Stimulated activated CD4-positive, alpha-beta T cell treated with anti-CD3 and anti-CD28 coated beads, Interleukin-1b, Interleukin-23, amount 100 ng/mL, for 4 hours (primary cell): ENCODE data around the gene LDHAL6B.

Source experiments
- DNase-seq, 2 donors: peaks; one replicate each; pipeline ENCODE4 v3.0.0-alpha.2; 2020; ENCODE audit warnings: low read depth in 2 of 2

Gene LDHAL6B

GRCh38 chr15:59218710-59219109 is 12.1 kb downstream of the LDHAL6B start:
- no peak for DNase-seq

- DNase-seq, result no peak
Measured at GRCh38 chr15:59221511-59222505, 15.2 kb downstream of the LDHAL6B start.

DNA sequence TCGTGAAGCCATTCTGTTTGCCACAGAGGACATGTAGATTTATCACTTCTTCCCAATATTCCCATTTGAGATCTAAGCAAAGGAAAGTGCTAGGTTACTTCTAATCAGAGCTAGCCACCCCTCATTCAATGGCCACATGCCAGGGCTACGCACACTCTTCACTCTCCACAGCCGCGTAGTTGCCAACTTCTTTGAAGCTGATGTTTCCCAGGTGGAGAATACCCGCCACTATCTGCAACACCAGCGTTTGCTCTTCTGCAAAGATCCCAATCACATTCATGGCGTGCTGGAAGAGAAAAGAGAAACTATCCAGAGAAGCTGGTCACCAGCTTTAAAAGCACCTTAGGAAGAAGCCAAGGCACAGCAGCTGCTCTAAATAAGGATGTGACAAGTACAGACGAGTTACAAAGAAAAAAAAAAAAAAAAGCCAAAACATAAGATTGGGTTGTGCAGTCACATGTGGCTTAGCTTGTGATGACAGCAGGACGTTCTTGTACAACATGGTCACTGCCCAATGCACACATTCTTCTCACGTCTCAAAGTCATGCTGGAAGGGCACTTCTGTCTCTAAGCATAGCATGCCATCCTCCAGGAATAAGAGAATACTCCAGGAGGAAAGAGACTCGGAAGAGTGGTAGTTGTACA is 16.4 kb downstream of the LDHAL6B start:
- DNase-seq, result no peak

DNA sequence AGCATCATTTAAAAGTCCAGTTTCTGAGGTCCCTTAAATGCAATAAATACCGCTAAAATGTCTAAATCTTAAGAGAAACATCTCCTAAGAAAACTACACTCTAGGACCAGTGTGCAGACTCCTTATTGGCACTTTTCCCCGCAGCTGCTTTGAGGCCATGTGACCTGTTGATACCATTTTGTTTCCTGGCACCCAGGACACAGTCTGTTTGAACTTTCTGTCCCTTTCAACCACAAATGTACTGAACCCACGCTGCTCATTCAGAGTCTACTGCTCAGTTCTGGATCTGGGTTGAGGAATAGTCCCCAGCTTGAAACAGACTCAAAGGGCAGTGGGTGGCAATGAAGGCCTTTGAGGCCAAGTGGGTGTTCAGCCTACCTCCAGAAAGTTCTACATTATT is 17.1 kb downstream of the LDHAL6B start:
- no peak for DNase-seq

- DNase-seq, result no peak
Measured at GRCh38 chr15:59224474-59224873, 17.8 kb downstream of the LDHAL6B start.

- DNase-seq, result no peak
Measured at GRCh38 chr15:59227021-59227420, 20.4 kb downstream of the LDHAL6B start.

DNA sequence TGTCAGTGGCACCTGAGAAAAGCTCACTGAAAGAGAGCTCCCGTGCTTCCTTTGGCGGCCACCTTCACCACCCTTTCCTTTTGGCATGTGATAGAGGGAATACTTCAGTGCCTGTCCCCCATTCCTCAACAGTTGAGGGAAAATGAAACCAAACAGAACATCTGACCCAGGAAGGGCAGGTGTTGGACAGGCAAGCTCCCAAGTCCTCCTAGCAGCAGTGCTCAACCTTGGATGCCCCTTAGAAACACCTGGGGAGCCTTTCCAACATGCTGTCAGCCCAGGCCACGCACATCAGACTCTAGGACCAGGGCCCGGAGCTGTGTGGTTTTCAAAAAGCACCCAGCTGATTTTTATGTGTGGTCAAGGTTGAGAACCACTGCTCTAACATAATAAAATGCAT is 22.4 kb downstream of the LDHAL6B start:
- DNase-seq, result no peak

DNA sequence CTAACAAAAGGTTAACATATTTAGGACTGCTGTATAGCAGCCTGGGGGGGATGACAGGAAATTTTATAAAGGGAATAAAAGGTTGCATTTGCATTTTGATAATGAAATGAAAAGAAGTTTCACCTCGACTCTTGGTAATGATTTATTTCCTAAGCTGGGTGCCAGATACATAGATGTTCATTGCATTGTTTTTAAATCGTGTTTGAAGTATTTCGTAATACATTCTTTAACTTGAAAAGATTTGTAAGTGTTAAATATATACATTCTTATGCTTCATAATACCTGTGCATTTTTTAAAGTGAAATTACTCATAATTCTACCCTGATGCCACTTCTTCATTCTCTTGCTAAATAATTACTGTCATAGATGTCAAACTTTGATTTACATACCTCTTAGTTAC is 22.8 kb downstream of the LDHAL6B start:
- DNase-seq, result no peak

- no peak for DNase-seq
Measured at GRCh38 chr15:59230531-59231055, 23.9 kb downstream of the LDHAL6B start.

DNA sequence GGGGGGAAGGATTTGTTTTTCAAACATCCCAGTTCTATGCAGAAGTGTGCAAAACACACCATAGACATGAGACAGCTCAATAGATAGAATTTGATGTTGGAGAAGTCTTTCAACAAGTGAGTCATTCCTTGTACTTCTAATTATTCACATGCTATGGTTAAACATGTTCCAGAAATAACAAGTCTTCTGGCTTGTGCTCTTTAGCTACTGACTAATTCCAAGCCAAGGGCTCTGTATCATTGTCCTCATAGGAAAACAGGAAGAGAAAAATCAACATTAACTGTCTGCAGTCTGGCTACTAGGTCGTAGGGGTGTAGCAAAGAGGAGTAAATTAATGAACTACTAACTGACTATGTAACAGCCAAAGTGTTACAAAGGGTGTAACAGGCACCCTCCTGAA is 25.8 kb downstream of the LDHAL6B start:
- DNase-seq, result no peak

GRCh38 chr15:59236394-59236793 is 29.8 kb downstream of the LDHAL6B start:
- no peak for DNase-seq

- no peak for DNase-seq
Measured at GRCh38 chr15:59237119-59237855, 30.6 kb downstream of the LDHAL6B start.

GRCh38 chr15:59237924-59238331 is 31.3 kb downstream of the LDHAL6B start:
- no peak for DNase-seq

- no peak for DNase-seq
Measured at GRCh38 chr15:59240036-59240435, 33.4 kb downstream of the LDHAL6B start.

DNA sequence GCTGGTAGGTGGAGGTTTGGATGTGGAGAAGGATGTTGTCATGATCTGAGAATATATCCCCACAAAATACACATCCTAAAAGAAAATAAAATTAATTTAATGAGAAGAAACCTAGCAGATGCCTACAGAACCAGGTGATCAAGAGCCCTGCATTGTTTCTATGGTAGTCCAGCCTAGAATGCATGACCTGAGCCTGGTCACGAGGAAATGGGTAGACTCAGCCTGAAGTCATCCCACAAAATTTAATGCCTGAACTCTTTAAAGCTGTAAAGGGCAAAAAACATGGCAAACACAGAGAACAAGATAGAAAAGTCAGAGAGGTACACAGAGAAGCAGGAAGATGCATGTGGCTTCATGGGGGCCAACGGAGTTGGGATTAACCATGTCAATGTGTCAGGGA is 36.0 kb downstream of the LDHAL6B start:
- DNase-seq, result no peak

GRCh38 chr15:59243622-59244021 is 37.0 kb downstream of the LDHAL6B start:
- no peak for DNase-seq

- no peak for DNase-seq
Measured at GRCh38 chr15:59244337-59244736, 37.7 kb downstream of the LDHAL6B start.

DNA sequence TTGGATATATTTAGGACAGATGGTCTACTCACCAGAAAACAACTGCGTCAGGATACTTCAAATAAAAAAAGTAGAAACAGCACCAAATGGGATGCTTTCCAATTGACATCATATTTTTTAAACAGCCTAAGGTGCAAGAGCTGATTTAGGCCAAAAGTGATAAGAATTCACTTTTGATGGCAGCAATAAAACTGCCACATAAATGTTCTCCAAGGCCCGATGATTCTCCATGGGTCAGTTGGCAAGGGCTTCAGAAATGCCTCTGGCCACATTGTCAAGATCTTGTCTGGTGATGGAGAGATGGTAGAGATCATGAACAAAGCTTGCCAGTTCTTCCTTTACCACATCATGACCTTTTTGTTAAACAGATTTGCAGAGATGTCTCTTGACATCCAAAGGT is 38.9 kb downstream of the LDHAL6B start:
- DNase-seq, result no peak

DNA sequence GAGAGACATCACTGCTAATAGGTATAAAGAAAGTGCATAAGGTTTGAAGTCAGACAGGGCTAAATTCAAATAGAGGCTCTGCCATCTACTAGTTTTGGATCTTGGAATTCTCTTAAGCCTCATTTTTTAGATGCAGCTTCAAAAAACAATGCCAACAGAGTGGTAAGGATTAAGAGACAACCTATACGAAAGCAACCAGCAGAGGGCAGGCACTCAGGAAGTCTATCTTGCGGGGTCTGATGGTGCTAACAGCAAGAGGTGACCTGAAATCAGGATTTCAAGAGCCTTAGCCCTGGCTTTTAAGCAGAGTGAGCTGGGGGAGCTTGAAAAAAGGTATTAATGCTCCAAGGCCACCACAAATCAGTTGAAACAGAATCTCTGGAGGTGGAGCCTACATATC is 40.7 kb downstream of the LDHAL6B start:
- DNase-seq, result peak; percentile 11 to 18

GRCh38 chr15:59249816-59250215 is 43.2 kb downstream of the LDHAL6B start:
- DNase-seq, result no peak

DNA sequence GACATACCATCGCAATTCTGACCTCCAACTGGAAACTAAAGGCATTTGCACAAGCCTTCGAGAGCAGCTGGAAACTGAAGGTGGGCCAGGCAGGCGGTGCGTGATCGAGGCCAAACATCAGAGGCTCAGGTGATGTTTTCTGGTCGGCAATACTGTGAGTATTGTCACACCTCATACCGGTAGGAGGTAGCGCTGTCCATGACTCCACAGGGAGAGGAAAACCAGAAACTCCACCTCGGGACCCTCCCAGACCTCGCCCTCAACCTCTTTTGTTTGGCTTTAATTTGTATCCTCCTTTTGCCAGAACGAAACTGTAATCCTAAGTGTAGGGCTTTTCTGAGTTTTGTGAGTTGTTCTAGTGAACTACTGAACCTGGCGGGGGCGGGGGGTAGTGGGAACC is 43.6 kb downstream of the LDHAL6B start:
- DNase-seq, result no peak
